Sigmoid colon (tissue), 4 donors: ENCODE measurements around the gene MOB3A.

Source experiments
- CTCF ChIP-seq, 4 experiments: fragments of 450-650 bp in 3 of 4; fragments of 200-600 bp in 1 of 4; IDR thresholded peaks; one replicate each; pipeline ENCODE4 v1.5.1; 2016 to 2019; ENCODE audit warnings: antibody characterized with exemption in 4 of 4, mild to moderate bottlenecking in 3 of 4, moderate library complexity in 2 of 4
- EP300 ChIP-seq, 4 donors: sonication (generic); formaldehyde crosslinking; IDR thresholded peaks; one replicate each; pipeline ENCODE4 v1.6.1; 2017; ENCODE audit warnings: antibody characterized with exemption in 4 of 4
- POLR2A ChIP-seq, 2 donors: fragments of 450-650 bp; IDR thresholded peaks; one replicate each; pipeline ENCODE4 v1.6.1; 2016; ENCODE audit warnings: antibody characterized with exemption in 2 of 2, mild to moderate bottlenecking in 2 of 2, moderate library complexity in 2 of 2
- POLR2AphosphoS5 ChIP-seq, 4 donors: sonication (generic); formaldehyde crosslinking; IDR thresholded peaks; one replicate each; pipeline ENCODE4 v1.6.1; 2017; ENCODE audit warnings: antibody characterized with exemption in 4 of 4

GRCh38 chr19:2048104-2048958 is 47.8 kb downstream of the MOB3A start:
- TF ChIP-seq CTCF (IDR thresholded peaks at IDR 0.05) (no peak), POLR2A (IDR thresholded peaks at IDR 0.05) (no peak), POLR2AphosphoS5 (IDR thresholded peaks at IDR 0.05) (no peak), EP300 (IDR thresholded peaks at IDR 0.05) (no peak)
